ENCODE measurements around the gene CBARP. TPM values are rescaled to one million over a fixed set of nuclear protein-coding genes. Genes with fewer than 3 reads are reported as not detected.

Gene CBARP
- total and polyA plus RNA-seq, 2 donors (not counting 3 experiments of a cell fraction or from before 2014, with no cell fraction given), result 3.5 to 9.2 TPM

GRCh38 chr19:1235625-1236538 lies 1.9 kb downstream of the CBARP start:
- Histone ChIP-seq H3K36me3 (ENCODE audit: control insufficient read depth in 2 of 2, extremely low read depth in 1 of 2, insufficient read depth in 2 of 2, low read length in 2 of 2) (peaks cover 0 to 18% of the 10 kb centered on the region in 2 experiments), H3K9me1 (replicated peaks; ENCODE audit: control insufficient read depth, extremely low read depth, insufficient read depth, low read length) (no peaks in the 10 kb centered on the region), H4K20me1 (replicated peaks; ENCODE audit: control insufficient read depth, extremely low read depth, insufficient read depth, low read length) (no peaks in the 10 kb centered on the region), H3K79me2 (ENCODE audit: control insufficient read depth, insufficient read depth, low read length) (no peaks in the 10 kb centered on the region), H3K27ac (ENCODE audit: insufficient read depth, low read depth, low read length) (no peak overlapping the region), H3K4me2 (ENCODE audit: insufficient read depth, low read length) (no peak overlapping the region), H3K27me3 (ENCODE audit: control insufficient read depth in 2 of 2, insufficient read depth in 2 of 2, low read length in 2 of 2) (no peaks in the 10 kb centered on the region), H3K4me3 (replicated peaks in 1 of 3; ENCODE audit: insufficient read depth in 1 of 3, low read depth in 1 of 3, low read length in 3 of 3) (no peak overlapping the region), H3K9me3 (replicated peaks; ENCODE audit: control insufficient read depth, insufficient read depth, low read length) (no peaks in the 10 kb centered on the region), H2AFZ (ENCODE audit: low read depth, low read length) (no peak overlapping the region), H3K9ac (replicated peaks; ENCODE audit: extremely low read depth, insufficient read depth, low read length) (no peak overlapping the region), H3K4me1 (ENCODE audit: control insufficient read depth, extremely low read depth, insufficient read depth, low read length) (peaks cover 13% of the 10 kb centered on the region)
- DNase-seq (ENCODE audit: low read depth, low spot score) (no peak), FAIRE-seq (no peak)
- TF ChIP-seq FOS (IDR thresholded peaks at IDR 0.05; ENCODE audit: borderline replicate concordance, insufficient read depth, low read length) (no peak), MYC (IDR thresholded peaks at IDR 0.05; ENCODE audit: low read depth, low read length) (no peak), POLR2AphosphoS5 (IDR thresholded peaks at IDR 0.05; ENCODE audit: insufficient read depth, low read depth, low read length) (no peak), EZH2 (IDR thresholded peaks at IDR 0.05; ENCODE audit: borderline replicate concordance, low read depth, low read length, severe bottlenecking) (no peak), POLR2A (IDR thresholded peaks at IDR 0.05; ENCODE audit: low read depth, low read length) (no peak), JUN (IDR thresholded peaks at IDR 0.05; ENCODE audit: borderline replicate concordance, insufficient read depth, insufficient read length, low read depth) (no peak), GATA2 (IDR thresholded peaks at IDR 0.05; ENCODE audit: insufficient read depth, insufficient read length, low read depth, low read length) (no peak)
- TF ChIP-seq, protein P1, sequence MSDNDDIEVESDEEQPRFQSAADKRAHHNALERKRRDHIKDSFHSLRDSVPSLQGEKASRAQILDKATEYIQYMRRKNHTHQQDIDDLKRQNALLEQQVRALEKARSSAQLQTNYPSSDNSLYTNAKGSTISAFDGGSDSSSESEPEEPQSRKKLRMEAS (IDR thresholded peaks at IDR 0.05; ENCODE audit: insufficient read depth, insufficient read length), result no peak
- TF ChIP-seq, protein P2, sequence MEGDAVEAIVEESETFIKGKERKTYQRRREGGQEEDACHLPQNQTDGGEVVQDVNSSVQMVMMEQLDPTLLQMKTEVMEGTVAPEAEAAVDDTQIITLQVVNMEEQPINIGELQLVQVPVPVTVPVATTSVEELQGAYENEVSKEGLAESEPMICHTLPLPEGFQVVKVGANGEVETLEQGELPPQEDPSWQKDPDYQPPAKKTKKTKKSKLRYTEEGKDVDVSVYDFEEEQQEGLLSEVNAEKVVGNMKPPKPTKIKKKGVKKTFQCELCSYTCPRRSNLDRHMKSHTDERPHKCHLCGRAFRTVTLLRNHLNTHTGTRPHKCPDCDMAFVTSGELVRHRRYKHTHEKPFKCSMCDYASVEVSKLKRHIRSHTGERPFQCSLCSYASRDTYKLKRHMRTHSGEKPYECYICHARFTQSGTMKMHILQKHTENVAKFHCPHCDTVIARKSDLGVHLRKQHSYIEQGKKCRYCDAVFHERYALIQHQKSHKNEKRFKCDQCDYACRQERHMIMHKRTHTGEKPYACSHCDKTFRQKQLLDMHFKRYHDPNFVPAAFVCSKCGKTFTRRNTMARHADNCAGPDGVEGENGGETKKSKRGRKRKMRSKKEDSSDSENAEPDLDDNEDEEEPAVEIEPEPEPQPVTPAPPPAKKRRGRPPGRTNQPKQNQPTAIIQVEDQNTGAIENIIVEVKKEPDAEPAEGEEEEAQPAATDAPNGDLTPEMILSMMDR (IDR thresholded peaks at IDR 0.05; ENCODE audit: extremely low read depth in 1 of 2, insufficient read depth in 1 of 2, low read depth in 1 of 2, low read length in 2 of 2), result no peak
- intact Hi-C loops (cut with micrococcal nuclease), result no loop called here
- dilution Hi-C loops (cut with MboI; ENCODE audit: extremely low pct_ligation_motif_present, low sequenced_read_pairs), result no loop called here
- no TSS peak for BruUV-seq (replicated peaks)
- CTCF ChIA-PET, result no interaction called here
- POLR2A ChIA-PET, result no interaction called here
